ENCODE measurements around the gene ASAP2.

DNA sequence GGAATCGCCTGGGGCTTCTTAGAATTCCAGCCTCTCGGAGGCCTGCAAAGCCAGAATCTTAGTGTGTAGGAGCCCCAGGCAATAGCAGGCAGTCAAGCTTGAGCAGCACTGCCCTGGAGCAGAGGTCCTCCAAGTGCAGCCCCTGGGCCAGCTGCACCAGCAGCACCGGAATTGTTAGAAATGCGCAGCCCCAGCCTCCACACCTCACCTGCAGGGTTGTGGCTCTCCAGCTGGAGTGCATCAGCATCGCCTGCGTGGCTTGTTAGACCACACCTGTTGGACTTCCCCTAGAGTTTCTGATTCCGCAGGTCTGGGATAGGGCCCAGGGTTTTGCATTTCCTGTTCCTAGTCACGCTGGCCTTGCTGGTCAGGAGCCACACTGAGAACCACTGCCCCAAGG is 100.3 kb downstream of the ASAP2 start:
- TF ChIP-seq, protein P1, sequence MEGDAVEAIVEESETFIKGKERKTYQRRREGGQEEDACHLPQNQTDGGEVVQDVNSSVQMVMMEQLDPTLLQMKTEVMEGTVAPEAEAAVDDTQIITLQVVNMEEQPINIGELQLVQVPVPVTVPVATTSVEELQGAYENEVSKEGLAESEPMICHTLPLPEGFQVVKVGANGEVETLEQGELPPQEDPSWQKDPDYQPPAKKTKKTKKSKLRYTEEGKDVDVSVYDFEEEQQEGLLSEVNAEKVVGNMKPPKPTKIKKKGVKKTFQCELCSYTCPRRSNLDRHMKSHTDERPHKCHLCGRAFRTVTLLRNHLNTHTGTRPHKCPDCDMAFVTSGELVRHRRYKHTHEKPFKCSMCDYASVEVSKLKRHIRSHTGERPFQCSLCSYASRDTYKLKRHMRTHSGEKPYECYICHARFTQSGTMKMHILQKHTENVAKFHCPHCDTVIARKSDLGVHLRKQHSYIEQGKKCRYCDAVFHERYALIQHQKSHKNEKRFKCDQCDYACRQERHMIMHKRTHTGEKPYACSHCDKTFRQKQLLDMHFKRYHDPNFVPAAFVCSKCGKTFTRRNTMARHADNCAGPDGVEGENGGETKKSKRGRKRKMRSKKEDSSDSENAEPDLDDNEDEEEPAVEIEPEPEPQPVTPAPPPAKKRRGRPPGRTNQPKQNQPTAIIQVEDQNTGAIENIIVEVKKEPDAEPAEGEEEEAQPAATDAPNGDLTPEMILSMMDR (IDR thresholded peaks at IDR 0.05) = no peak
- TF ChIP-seq POLR2AphosphoS5 (IDR thresholded peaks at IDR 0.05) (no peak), EP300 (IDR thresholded peaks at IDR 0.05; ENCODE audit: low read depth) (no peak), POLR2A (IDR thresholded peaks at IDR 0.05) (no peak)

All from transverse colon (tissue), 4 donors.